GM10847 (cell line): ENCODE data around the gene RAPGEF5.

Source experiments
- POLR2A ChIP-seq: IDR thresholded peaks from 2 replicates; pipeline ENCODE4 v1.6.1; 2011; ENCODE audit not compliant: insufficient read length; ENCODE audit errors: extremely low read depth

Gene RAPGEF5

DNA sequence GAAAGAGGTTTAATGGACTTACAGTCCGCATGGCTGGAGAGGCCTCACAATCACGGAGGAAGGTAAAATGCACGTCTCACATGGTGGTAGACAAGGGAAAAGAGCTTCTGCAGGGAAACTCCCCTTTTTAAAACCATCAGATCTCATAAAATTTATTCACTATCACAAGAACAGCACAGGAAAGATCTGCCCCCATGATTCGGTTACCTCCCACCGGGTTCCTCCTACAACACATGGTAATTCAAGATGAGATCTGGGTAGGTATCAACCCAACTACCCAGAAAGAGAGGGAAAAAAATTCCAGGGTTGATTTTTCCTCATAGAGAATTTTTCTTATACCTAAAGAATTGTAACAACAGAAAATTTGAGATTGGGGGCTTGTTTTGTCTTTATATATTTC is 13.9 kb downstream of the RAPGEF5 start:
- no peak for TF ChIP-seq POLR2A

DNA sequence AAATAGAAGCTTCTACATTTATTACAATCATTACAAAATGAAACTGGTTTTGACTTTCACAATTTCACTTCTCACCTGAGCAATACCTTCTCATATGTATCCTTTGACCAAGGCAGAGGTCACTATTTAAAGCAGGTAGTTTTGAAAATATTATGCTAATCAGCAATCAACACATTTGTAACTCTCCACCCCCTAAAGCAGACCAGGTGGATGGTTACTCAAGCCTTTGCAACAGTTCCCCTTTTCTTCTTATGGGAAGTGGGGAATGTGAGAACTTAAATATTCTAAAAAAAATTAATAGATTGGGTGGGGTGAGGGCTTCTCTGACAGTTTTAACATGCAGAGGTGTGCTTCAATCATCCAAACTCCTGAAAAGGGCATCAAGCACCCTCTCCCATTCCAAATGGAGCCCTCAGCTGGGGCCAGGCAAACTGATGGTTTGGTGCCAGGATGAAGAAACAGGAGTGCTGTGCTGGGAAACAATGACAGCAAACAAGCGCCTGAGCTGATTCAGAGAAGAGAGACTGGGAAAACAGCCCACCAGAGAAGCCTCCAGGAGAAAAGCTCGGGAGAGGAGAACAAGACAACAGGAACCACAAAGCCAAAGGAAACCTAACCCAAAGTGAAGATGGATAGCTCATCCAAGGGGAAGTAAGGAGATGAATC is 17.1 kb downstream of the RAPGEF5 start:
- TF ChIP-seq POLR2A, result no peak

DNA sequence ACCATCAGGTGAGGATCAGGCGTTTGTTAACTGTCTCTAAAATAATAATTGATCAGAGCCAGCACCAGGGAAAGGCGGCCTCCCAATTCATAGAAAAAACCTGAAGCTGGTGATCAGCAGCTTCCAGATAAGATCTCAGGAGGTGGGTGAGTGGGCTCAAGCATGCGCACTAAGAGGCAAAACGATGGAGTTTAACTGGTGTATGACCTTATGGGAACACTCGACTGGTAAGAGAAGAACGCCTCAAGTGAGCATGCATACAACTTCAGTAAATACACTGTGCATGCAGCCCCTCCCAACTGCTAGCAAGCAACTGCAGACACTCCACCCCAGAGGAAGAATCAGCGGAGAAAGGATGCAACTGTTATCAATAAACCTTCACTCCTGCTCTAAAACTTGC is 18.1 kb downstream of the RAPGEF5 start:
- TF ChIP-seq POLR2A, result no peak

DNA sequence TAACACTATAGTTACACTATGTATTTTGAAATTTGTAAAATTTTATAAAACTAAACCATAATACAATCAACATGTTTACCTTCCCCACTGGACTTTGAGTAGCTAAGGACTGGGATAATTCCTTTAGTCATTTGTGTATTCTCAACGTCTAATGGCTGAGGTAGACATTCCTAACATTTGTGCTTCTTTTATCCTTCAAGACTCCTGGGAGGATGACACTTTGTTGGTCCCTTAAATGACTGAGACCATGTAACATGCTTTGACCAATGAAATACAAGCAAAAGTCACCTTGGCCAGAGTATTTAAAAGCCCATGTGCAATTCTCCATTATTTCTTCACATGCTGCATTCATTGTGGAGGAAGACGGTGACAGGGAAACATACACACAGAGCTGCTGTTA is 18.5 kb downstream of the RAPGEF5 start:
- TF ChIP-seq POLR2A, result no peak

DNA sequence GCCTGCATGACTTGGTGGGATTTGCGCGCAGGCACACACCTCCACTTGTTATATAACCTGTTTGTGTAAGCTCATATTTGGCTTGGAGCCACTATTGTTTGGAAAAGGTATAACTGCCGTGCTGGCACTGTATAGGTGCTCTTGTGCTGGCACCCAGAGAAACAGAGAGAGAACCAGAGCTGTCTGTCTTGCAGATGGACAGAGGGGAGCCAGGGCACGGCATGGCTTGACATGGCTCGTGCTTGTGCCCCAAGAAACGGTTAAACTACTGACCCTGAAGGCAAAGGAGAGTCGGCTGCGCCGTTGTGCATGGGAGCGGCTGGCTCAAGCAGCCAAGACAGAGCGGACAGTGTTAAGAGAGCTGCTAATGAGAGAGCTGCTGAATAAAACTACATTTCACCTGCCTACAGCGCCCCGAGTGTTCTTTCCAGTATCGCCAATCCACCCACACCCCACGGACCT is 23.2 kb downstream of the RAPGEF5 start:
- TF ChIP-seq POLR2A, result no peak

DNA sequence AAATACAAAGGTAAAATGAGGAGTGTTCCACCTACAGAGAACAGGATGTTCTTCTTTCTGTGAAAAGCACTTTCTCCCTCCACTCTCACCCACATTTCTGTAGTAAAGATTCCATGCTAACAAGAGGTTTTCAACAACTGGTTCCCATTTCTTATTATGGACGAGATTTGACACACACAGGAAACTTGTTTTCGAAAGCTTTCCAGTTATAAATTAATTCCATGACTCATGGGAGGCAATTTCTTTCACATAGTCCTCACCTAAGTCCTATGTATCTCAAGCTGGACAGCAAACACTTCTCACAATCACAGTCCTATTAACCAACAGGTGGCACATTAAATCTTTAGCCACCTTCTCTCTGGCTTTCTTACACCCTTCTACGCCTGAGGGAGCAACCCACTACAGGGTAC is 24.5 kb downstream of the RAPGEF5 start:
- no peak for TF ChIP-seq POLR2A

DNA sequence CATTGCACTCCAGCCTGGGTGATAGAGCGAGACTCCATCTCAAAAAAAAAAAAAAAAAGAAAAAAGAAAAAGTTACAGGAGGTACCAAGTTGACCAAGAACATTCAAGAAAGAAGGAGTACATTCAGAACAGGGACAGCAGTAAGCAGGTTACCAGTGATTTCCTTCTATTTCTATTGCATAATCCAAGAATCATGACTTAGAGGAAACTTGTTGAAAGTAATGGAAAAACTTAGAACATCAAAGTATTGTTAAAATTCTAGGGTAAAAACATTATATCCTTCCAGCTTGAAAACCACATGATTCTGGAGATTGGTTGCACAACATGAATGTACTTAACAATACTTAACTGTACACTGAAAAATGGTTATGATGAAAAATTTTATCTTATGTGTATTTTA is 25.2 kb downstream of the RAPGEF5 start:
- TF ChIP-seq POLR2A, result no peak

DNA sequence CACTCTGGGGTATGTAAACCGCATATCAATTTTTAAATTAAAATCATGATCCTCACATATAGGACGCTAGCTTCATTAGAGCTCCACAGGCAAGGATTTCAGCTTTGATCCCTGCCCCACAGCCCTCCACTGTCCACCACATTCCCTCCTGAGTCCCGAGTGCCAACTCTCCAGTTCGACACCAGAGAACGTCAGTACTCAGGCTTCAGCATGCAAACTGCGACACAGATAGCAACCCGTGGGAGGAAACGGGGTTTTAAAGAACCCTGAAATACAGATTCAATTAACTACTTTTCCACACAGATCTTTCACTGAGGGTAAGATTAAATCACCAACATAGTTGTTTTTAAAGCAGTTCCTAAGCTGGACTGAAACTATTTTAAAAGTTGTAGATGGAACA is 26.1 kb downstream of the RAPGEF5 start:
- TF ChIP-seq POLR2A, result no peak

DNA sequence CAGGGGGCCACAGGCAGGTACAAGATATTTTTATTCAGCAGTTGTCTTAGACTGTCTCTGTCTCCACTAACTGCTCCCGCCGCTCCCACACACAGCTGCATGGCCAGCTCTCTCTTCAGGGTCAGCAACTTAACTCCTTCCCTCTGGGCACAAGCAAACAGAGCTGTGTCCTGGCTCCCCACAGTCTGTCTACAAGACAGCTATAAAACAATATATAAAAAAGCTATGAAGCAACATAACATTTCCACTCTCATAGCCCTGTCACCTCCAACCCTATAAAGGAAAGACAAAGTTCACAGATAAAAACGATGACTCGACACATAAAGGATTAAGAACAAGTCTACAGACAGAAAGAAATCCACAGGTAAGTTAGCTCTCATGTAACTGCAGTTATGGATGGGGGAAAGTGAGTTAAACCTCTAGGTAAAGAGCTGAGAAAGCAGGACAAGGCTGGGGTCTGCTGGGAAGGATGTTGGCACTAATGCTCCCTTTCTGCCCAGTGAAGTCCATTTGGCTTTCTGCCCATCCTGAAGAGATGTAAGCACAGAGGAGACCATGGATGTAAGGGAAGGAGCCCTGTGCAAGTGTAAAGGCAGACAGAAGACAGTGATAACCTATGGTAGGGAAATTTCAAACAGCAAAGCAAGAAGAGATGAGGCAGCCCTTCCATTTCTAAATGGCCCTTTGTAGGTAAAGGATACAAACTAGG is 27.0 kb downstream of the RAPGEF5 start:
- no peak for TF ChIP-seq POLR2A

DNA sequence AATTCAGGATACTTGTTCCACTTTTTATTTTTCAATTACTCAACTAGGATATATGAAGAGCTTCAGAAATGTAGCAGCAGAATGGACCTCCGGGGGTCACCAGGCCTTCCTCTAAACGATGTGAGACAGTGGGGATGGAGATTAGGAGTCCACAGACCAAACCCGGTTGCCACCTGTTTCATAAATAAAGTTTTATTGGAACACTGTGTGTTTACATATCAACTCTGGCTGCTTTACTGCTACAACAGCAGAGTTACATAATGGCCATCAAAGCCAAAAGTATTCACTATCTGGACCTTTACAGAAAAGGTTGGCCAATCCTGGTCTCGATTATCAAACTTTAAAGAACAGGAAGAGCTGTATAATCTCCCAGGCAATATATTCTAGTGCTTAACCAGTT is 30.8 kb downstream of the RAPGEF5 start:
- TF ChIP-seq POLR2A, result no peak

DNA sequence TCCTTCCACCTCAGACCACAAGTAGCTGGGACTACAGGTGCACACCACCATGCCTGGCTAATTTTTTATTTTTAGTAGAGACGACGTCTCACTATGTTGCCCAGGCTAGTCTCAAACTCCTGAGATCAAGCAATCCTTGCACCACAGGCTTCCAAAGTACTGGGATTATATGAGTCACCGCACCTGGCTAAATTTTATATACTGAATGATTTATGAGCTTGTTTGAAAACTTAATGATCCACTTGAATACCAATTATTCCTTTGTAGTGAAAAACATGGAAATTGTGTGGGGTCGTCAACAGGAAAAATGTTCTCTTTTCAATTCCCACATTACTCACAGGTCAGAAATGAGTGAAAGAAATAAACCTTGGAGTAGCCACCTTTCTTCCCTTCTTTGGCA is 31.3 kb downstream of the RAPGEF5 start:
- no peak for TF ChIP-seq POLR2A

DNA sequence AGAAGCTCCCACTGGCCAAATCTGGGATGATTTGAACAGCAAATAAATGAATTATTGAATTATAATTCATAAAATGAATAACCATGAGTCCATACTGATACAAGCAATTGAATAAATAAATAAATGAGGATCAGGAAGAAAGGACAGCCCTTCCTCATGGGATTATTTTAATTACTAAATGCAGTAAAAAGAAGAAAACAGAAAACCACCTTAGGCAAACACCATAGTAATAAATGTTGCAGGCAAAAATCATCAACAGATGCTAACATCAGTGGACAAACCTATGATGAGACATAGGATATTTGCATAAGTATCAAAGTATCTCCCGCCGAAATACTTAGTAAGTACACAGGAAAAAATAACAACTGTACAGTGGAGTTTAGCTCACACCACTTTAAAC is 33.2 kb downstream of the RAPGEF5 start:
- TF ChIP-seq POLR2A, result no peak

DNA sequence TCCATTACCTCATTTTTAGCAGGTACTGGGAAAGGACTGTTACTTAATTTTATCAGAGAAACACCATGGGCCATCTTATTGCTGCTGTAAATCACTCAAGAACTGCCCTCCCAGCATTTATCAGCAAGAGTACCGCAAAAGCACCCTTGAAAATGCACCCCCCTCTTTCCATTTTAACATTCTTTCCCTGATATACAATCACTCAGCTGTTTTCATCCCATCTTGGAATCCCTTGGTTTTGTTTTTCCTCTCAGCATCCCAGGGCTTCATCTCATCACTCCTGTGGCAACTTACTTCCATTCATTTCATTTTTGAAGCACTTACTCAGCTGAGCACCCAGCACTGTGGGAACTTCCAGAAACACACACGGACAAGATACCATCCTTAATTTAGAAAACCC is 36.5 kb downstream of the RAPGEF5 start:
- no peak for TF ChIP-seq POLR2A

DNA sequence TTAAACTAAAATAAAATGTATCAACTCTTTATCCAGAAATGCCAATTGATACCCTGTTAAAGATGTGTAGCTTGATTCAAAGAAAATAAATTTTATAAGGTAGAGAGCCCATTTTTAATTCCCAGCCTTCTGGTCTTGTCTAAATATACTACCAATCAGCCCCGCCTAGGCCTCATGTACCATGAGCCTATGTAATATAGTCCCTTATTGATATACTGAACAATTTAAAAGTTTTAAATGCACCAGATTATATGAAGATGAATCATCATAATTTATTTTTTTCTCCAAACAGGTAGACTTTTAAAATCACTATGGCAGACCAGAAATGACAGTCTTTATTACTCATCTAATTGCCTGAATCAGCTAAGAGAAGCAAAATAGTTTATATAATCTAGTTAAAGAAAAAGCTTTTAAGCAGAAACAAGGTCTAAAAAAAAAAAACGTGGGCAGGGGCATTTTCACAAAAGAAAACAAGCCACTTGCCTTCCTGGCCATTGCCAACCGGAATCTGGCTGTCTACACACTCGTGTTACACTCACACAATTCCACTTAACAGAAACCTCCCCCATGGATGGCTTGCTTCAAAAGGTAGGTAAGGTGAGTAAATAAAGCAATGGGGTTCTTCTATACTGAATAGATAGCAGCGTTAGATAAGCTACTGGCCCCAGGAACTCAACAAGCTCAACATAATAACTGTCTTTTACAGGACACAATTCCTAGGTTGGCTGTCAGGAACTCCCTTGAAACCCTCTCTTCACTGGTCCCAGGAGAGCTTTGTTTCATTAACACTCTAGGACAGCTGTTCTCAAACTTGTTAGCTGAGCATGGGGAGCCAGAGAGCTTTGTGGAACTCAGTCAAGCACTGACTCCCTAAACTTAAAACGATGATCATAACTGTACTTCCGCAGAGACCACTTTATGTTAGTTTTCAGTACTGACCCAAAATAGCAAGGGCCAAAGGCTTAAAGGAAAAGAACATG is 37.2 kb downstream of the RAPGEF5 start:
- no peak for TF ChIP-seq POLR2A

DNA sequence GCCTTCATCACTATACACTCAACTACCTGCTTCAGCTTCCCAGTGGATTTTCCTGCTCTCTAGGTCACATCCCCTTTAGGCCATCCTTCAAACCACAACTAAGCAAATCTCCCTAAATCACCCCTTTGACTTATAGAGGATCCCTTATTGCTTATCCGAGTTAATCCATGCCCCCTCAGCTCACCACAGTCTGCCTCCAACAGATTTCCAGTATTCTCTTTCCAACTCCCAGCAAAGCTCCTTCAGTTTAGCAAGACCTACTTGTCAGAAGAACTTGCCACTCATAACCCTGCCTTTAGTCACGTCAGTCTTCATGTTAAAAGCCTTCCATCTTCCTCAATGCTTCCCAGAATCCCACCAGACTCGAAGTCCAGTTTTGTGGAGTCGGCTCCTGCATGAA is 38.6 kb downstream of the RAPGEF5 start:
- TF ChIP-seq POLR2A, result no peak

DNA sequence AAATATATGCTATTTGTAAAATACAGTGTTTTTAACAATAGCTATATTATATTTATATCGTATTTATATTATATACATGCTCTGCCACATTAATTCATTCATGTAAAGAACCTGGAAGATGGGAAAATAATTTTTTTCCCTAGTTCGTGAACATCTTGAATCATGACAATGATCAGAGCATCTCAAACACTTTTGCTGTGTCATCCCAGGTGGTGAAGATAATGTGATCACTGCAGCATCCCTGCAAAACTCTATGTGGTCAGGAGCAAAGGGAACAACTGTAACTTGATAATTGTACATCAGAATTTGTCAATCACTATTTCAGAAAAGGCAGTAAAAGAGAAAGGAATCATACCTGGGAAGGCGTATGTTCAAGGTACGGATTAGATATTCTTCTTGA is 39.3 kb downstream of the RAPGEF5 start:
- TF ChIP-seq POLR2A, result no peak

DNA sequence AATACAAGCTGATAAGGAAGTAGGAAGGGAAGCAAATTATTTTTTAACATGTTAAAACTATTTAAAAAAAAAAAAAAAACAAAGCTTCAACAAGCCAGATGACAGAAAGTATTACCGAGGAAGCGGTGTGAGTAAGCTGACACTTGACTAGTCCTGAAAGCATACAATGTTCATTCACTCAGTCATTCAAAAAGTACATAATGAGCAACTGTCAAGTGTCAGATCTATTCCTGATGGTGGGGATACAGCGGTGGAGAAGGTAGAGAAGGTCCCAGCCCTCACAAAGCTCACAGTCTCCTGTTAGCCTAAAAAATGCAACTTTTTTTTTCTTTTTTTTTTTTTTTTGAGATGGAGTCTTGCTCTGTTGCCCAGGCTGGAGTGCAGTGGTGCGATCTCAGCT is 40.0 kb downstream of the RAPGEF5 start:
- TF ChIP-seq POLR2A, result no peak
